ENCODE results near the gene RPL13. TPM values are rescaled to one million over a fixed set of nuclear protein-coding genes. Genes with fewer than 3 reads are reported as not detected.

RPL13 gene
- total RNA-seq, 1 donor from 2014 or later, result 2,070 TPM

GRCh38 chr16:89552329-89552728, 8.2 kb upstream of the RPL13 start:
- H3K4me3 Mint-ChIP-seq (ENCODE audit: unreplicated experiment), result peak overlapping the region; percentile 59
- peaks cover 62% of the 10 kb centered on the region for H3K36me3 Mint-ChIP-seq (ENCODE audit: low read depth, unreplicated experiment)
- peaks cover 2% of the 10 kb centered on the region for H3K27me3 Mint-ChIP-seq (ENCODE audit: unreplicated experiment)
- H3K9me3 Mint-ChIP-seq (ENCODE audit: unreplicated experiment), result no peaks in the 10 kb centered on the region
- no peak overlapping the region for H3K27ac Mint-ChIP-seq (ENCODE audit: unreplicated experiment)
- H3K4me1 Mint-ChIP-seq (ENCODE audit: unreplicated experiment), result no peaks in the 10 kb centered on the region
- TF ChIP-seq CTCF (IDR thresholded peaks at IDR 0.05; ENCODE audit: unreplicated experiment), result no peak
- DNase-seq (ENCODE audit: low spot score), result no peak

GRCh38 chr16:89552913-89553312, 7.6 kb upstream of the RPL13 start:
- Mint-ChIP-seq H3K4me1 (ENCODE audit: unreplicated experiment) (no peaks in the 10 kb centered on the region), H3K27me3 (ENCODE audit: unreplicated experiment) (peaks cover 4% of the 10 kb centered on the region), H3K36me3 (ENCODE audit: low read depth, unreplicated experiment) (peaks cover 62% of the 10 kb centered on the region), H3K9me3 (ENCODE audit: unreplicated experiment) (no peaks in the 10 kb centered on the region), H3K4me3 (ENCODE audit: unreplicated experiment) (peak overlapping the region; percentile 59), H3K27ac (ENCODE audit: unreplicated experiment) (no peak overlapping the region)
- no peak for TF ChIP-seq CTCF (IDR thresholded peaks at IDR 0.05; ENCODE audit: unreplicated experiment)
- no peak for DNase-seq (ENCODE audit: low spot score)

- DNase-seq (ENCODE audit: low spot score), result no peak
- Mint-ChIP-seq H3K27me3 (ENCODE audit: unreplicated experiment) (peaks cover 4% of the 10 kb centered on the region), H3K36me3 (ENCODE audit: low read depth, unreplicated experiment) (peaks cover 54% of the 10 kb centered on the region), H3K4me3 (ENCODE audit: unreplicated experiment) (no peak overlapping the region), H3K27ac (ENCODE audit: unreplicated experiment) (no peak overlapping the region), H3K4me1 (ENCODE audit: unreplicated experiment) (no peaks in the 10 kb centered on the region), H3K9me3 (ENCODE audit: unreplicated experiment) (no peaks in the 10 kb centered on the region)
- no peak for TF ChIP-seq CTCF (IDR thresholded peaks at IDR 0.05; ENCODE audit: unreplicated experiment)
Observed at GRCh38 chr16:89553733-89554132, 6.7 kb upstream of the RPL13 start.

GRCh38 chr16:89554343-89554742, 6.1 kb upstream of the RPL13 start:
- peaks cover 49% of the 10 kb centered on the region for H3K36me3 Mint-ChIP-seq (ENCODE audit: low read depth, unreplicated experiment)
- no peak overlapping the region for H3K27ac Mint-ChIP-seq (ENCODE audit: unreplicated experiment)
- no peak for DNase-seq (ENCODE audit: low spot score)
- no peak for TF ChIP-seq CTCF (IDR thresholded peaks at IDR 0.05; ENCODE audit: unreplicated experiment)
- H3K9me3 Mint-ChIP-seq (ENCODE audit: unreplicated experiment), result no peaks in the 10 kb centered on the region
- H3K4me3 Mint-ChIP-seq (ENCODE audit: unreplicated experiment), result no peak overlapping the region
- H3K27me3 Mint-ChIP-seq (ENCODE audit: unreplicated experiment), result peaks cover 4% of the 10 kb centered on the region
- no peaks in the 10 kb centered on the region for H3K4me1 Mint-ChIP-seq (ENCODE audit: unreplicated experiment)

GRCh38 chr16:89555265-89555664, 5.2 kb upstream of the RPL13 start:
- Mint-ChIP-seq H3K4me1 (ENCODE audit: unreplicated experiment) (peaks cover 6% of the 10 kb centered on the region), H3K27me3 (ENCODE audit: unreplicated experiment) (peaks cover 6% of the 10 kb centered on the region), H3K9me3 (ENCODE audit: unreplicated experiment) (no peaks in the 10 kb centered on the region), H3K4me3 (ENCODE audit: unreplicated experiment) (no peak overlapping the region), H3K27ac (ENCODE audit: unreplicated experiment) (no peak overlapping the region), H3K36me3 (ENCODE audit: low read depth, unreplicated experiment) (peaks cover 53% of the 10 kb centered on the region)
- no peak for TF ChIP-seq CTCF (IDR thresholded peaks at IDR 0.05; ENCODE audit: unreplicated experiment)
- no peak for DNase-seq (ENCODE audit: low spot score)
